ENCODE data around the gene B4GALNT3.

GRCh38 chr12:554001-554285, 94.2 kb downstream of the B4GALNT3 start:
- TF ChIP-seq CTCF (IDR thresholded peaks at IDR 0.05) (no peak), POLR2AphosphoS5 (IDR thresholded peaks at IDR 0.05; ENCODE audit: low read depth, low read length) (no peak), SIN3A (IDR thresholded peaks at IDR 0.05; ENCODE audit: borderline replicate concordance, insufficient read depth, low read depth, low read length) (no peak)
